ENCODE measurements around the gene ZFP91.

The ZFP91 gene

GRCh38 chr11:58617976-58618557 lies 39.2 kb downstream of the ZFP91 start:
- no peak for TF ChIP-seq TAF1 (IDR thresholded peaks at IDR 0.05; ENCODE audit: borderline replicate concordance, insufficient read depth, low read length)
- no peak for TF ChIP-seq SIN3A (IDR thresholded peaks at IDR 0.05; ENCODE audit: borderline replicate concordance, insufficient read depth, low read length)
- no peak for TF ChIP-seq POLR2AphosphoS5 (IDR thresholded peaks at IDR 0.05; ENCODE audit: low read depth, low read length)
- TF ChIP-seq REST (IDR thresholded peaks at IDR 0.05; ENCODE audit: insufficient read depth in 1 of 2, low read depth in 2 of 2, low read length in 2 of 2) = no peak
- TF ChIP-seq FOXP2 (optimal IDR thresholded peaks at IDR 0.05; ENCODE audit: borderline replicate concordance, extremely low read depth, extremely low read length, insufficient read depth) = no peak

GRCh38 chr11:58621586-58622262 lies 42.9 kb downstream of the ZFP91 start:
- no peak for TF ChIP-seq SIN3A (IDR thresholded peaks at IDR 0.05; ENCODE audit: borderline replicate concordance, insufficient read depth, low read length)
- no peak for TF ChIP-seq FOXP2 (optimal IDR thresholded peaks at IDR 0.05; ENCODE audit: borderline replicate concordance, extremely low read depth, extremely low read length, insufficient read depth)
- TF ChIP-seq POLR2AphosphoS5 (IDR thresholded peaks at IDR 0.05; ENCODE audit: low read depth, low read length) = no peak
- TF ChIP-seq TAF1 (IDR thresholded peaks at IDR 0.05; ENCODE audit: borderline replicate concordance, insufficient read depth, low read length) = no peak
- TF ChIP-seq REST (IDR thresholded peaks at IDR 0.05; ENCODE audit: insufficient read depth in 1 of 2, low read depth in 2 of 2, low read length in 2 of 2) = no peak

GRCh38 chr11:58622344-58622743 lies 43.5 kb downstream of the ZFP91 start, which contains the start of gene CNTF:
TSS of gene CNTF (plus strand) at chr11:58622665. CDS start at chr11:58622753, 88 bp downstream.
- no peak for TF ChIP-seq TAF1 (IDR thresholded peaks at IDR 0.05; ENCODE audit: borderline replicate concordance, insufficient read depth, low read length)
- no peak for TF ChIP-seq REST (IDR thresholded peaks at IDR 0.05; ENCODE audit: insufficient read depth in 1 of 2, low read depth in 2 of 2, low read length in 2 of 2)
- TF ChIP-seq FOXP2 (optimal IDR thresholded peaks at IDR 0.05; ENCODE audit: borderline replicate concordance, extremely low read depth, extremely low read length, insufficient read depth) = no peak
- no peak for TF ChIP-seq SIN3A (IDR thresholded peaks at IDR 0.05; ENCODE audit: borderline replicate concordance, insufficient read depth, low read length)
- no peak for TF ChIP-seq POLR2AphosphoS5 (IDR thresholded peaks at IDR 0.05; ENCODE audit: low read depth, low read length)

GRCh38 chr11:58625086-58625485 lies 46.2 kb downstream of the ZFP91 start:
- TF ChIP-seq TAF1 (IDR thresholded peaks at IDR 0.05; ENCODE audit: borderline replicate concordance, insufficient read depth, low read length) = no peak

- no peak for TF ChIP-seq REST (IDR thresholded peaks at IDR 0.05; ENCODE audit: insufficient read depth in 1 of 2, low read depth in 2 of 2, low read length in 2 of 2)
Observed at GRCh38 chr11:58625826-58626460, 47.1 kb downstream of the ZFP91 start.
